Thyroid gland (tissue), 4 donors: ENCODE measurements around the gene SLC7A7. TPM values are rescaled to one million over a fixed set of nuclear protein-coding genes. Genes with fewer than 3 reads are reported as not detected.

Source experiments
- DNase-seq, 2 donors: peaks; one replicate each; pipeline ENCODE4 v3.0.0-alpha.2; 2019
- H3K27ac ChIP-seq, 3 donors: fragments of 200-600 bp; sonication (generic); 1 replicate in 2 of 3; 2 replicates in 1 of 3; pipeline ENCODE4 v1.5.1; 2016 to 2019; ENCODE audit warnings: mild to moderate bottlenecking in 1 of 3, moderate library complexity in 1 of 3
- H3K27me3 ChIP-seq: fragments of 200-600 bp; sonication (generic); one replicate; pipeline ENCODE4 v1.5.1; 2019
- H3K36me3 ChIP-seq, 2 donors: fragments of 200-600 bp; sonication (generic); one replicate each; pipeline ENCODE4 v1.5.1; 2016 to 2019
- H3K4me1 ChIP-seq, 2 donors: fragments of 200-600 bp; sonication (generic); one replicate each; pipeline ENCODE4 v1.5.1; 2017 to 2019
- H3K4me3 ChIP-seq, 3 donors: fragments of 200-600 bp; sonication (generic); replicated peaks in 1 of 3; 1 replicate in 2 of 3; 2 replicates in 1 of 3; pipeline ENCODE4 v1.5.1; 2016; ENCODE audit warnings: mild to moderate bottlenecking in 1 of 3
- H3K9me3 ChIP-seq: fragments of 200-600 bp; sonication (generic); one replicate; pipeline ENCODE4 v1.5.1; 2017
- POLR2A ChIP-seq, 2 donors: fragments of 450-650 bp; IDR thresholded peaks; one replicate each; pipeline ENCODE4 v1.6.1; 2017; ENCODE audit warnings: antibody characterized with exemption in 2 of 2, mild to moderate bottlenecking in 2 of 2, moderate library complexity in 1 of 2
- WGBS, 2 donors: methylation state at CpG; one replicate each; pipeline ENCODE4 v1.1.5; 2017; 5-methylcytosine and 5-hydroxymethylcytosine counted together
- intact Hi-C: fragments of 100-400 bp; cut with DNase I; formaldehyde crosslinking; loops from one replicate; pipeline ENCODE4 v1.15.1; 2023
- total RNA-seq, 4 donors: library from RNA; depleted of rRNA; stranded (reverse); fragments of >200 nt; gene quantifications; one replicate each; pipeline ENCODE4 v1.2.3, GENCODE V29; 2016
- TF ChIP-seq, protein P1 (sequence below), 6 experiments: fragments of 200-600 bp in 3 of 6; fragments of 450-650 bp in 3 of 6; sonication (generic) in 3 of 6; IDR thresholded peaks; one replicate each; pipeline ENCODE4 v1.5.1; 2016 to 2019; ENCODE audit warnings: antibody characterized with exemption in 6 of 6, mild to moderate bottlenecking in 2 of 6, inconsistent platforms in 1 of 6, moderate library complexity in 1 of 6

Gene SLC7A7
- total RNA-seq, 4 donors from 2014 or later, result 8.4 to 15.1 (median 13.7) TPM

- peaks cover 15 to 20% of the 10 kb centered on the region in 2 donors for H3K4me1 ChIP-seq
- intact Hi-C loops, result no loop called here
Measured at GRCh38 chr14:22839159-22839779, 24.0 kb upstream of the SLC7A7 start.

DNA sequence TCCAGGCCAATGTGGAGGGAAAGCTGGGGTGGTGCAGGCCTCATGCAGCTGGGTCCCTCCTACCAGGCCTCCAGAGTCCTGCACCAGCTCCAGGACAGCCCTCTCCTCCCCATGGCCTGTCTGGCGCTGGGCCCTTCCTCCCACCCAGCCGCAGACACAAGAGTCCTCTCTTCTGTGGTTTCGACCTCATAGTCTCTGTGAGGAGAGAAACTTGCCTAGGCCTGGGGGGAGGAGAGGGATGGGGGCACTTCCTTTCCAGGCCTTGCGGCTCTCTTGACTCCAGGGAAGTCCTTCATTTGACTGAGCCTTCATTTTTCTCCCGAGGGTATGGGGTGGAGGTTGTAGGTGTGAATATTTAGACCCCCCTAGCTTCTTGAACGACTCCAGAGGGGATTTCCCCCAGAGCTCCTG is 23.4 kb upstream of the SLC7A7 start:
- no peak for DNase-seq
- WGBS, 2 donors, result 48 to 56% methylated on average over 4 to 6 of the region's 6 CpGs
- TF ChIP-seq, protein P1, sequence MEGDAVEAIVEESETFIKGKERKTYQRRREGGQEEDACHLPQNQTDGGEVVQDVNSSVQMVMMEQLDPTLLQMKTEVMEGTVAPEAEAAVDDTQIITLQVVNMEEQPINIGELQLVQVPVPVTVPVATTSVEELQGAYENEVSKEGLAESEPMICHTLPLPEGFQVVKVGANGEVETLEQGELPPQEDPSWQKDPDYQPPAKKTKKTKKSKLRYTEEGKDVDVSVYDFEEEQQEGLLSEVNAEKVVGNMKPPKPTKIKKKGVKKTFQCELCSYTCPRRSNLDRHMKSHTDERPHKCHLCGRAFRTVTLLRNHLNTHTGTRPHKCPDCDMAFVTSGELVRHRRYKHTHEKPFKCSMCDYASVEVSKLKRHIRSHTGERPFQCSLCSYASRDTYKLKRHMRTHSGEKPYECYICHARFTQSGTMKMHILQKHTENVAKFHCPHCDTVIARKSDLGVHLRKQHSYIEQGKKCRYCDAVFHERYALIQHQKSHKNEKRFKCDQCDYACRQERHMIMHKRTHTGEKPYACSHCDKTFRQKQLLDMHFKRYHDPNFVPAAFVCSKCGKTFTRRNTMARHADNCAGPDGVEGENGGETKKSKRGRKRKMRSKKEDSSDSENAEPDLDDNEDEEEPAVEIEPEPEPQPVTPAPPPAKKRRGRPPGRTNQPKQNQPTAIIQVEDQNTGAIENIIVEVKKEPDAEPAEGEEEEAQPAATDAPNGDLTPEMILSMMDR (IDR thresholded peaks at IDR 0.05), result no peak
- TF ChIP-seq POLR2A (IDR thresholded peaks at IDR 0.05), result no peak
- H3K9me3 ChIP-seq, result no peaks in the 10 kb centered on the region
- H3K27ac ChIP-seq, result peak overlapping the region; percentile 80 to 97 (median 94)
- H3K4me3 ChIP-seq, result peak overlapping the region in 1 of 3 donors; percentile 95
- H3K27me3 ChIP-seq, result no peaks in the 10 kb centered on the region
- H3K4me1 ChIP-seq, result peaks cover 15 to 20% of the 10 kb centered on the region in 2 donors
- peaks cover 30% of the 10 kb centered on the region in 2 donors for H3K36me3 ChIP-seq
- intact Hi-C loops, result no loop called here

More at GRCh38 chr14:22839159-22839779, 24.0 kb upstream of the SLC7A7 start:
- Histone ChIP-seq H3K27me3 (no peaks in the 10 kb centered on the region), H3K9me3 (no peaks in the 10 kb centered on the region), H3K36me3 (peaks cover 26 to 30% of the 10 kb centered on the region in 2 donors), H3K4me3 (peak overlapping the region in 1 of 3 donors; percentile 95), H3K27ac (peak overlapping the region; percentile 9 to 97 (median 94))
- no peak for DNase-seq
- WGBS, 2 donors, result 62 to 71% methylated on average over 6 of the region's 6 CpGs
- TF ChIP-seq POLR2A (IDR thresholded peaks at IDR 0.05), result no peak
- TF ChIP-seq, protein P1 (IDR thresholded peaks at IDR 0.05), result no peak

GRCh38 chr14:22837750-22838538 is 22.7 kb upstream of the SLC7A7 start:
- Histone ChIP-seq H3K9me3 (no peaks in the 10 kb centered on the region), H3K27me3 (no peaks in the 10 kb centered on the region), H3K36me3 (peaks cover 25 to 26% of the 10 kb centered on the region in 2 donors), H3K4me3 (peak overlapping the region in 2 of 3 donors; percentile 71 to 95), H3K4me1 (peaks cover 15 to 20% of the 10 kb centered on the region in 2 donors), H3K27ac (peak overlapping the region; percentile 80 to 97 (median 94))
- no peak for TF ChIP-seq POLR2A (IDR thresholded peaks at IDR 0.05)
- TF ChIP-seq, protein P1 (IDR thresholded peaks at IDR 0.05), result no peak
- intact Hi-C loops, result no loop called here
- DNase-seq, result peak; percentile 30 to 40
- 32 to 39% methylated on average over 17 to 19 of the region's 25 CpGs for WGBS, 2 donors

DNA sequence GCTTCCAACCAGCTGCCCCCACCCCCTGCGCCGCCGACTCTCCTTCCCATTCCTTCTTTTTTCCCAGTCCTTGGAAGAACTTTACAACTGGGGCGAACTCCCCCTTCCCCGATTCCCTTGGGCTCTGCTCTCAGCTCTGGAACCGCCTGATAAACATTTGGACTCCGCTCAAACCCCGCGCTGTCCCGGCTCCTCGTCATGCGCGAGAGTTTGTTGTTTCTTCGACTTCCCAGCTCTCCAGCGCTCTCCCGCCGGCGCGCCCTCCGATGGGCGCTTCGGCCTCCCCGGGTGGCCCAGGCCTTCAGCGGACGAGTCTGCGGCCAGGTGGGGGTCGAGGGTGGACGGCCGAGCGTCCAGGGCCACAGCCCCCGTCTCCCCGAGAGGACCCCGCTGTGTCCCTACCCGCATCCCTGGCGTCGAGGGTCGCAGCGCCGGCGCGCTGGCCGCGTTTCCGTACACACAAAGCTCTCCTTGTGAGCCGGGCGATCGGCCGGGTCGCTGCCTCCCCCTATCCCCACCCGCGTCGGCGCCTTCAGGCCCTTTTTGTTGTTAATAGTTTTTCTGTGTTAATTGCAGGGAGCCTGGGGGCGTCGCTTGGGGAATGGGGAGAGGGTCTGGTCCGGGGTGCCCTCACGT is 22.0 kb upstream of the SLC7A7 start:
- WGBS, 2 donors, result 2% methylated on average over 36 to 42 of the region's 57 CpGs
- TF ChIP-seq, protein P1 (IDR thresholded peaks at IDR 0.05), result no peak
- peak in 1 of 2 donors; percentile 54 for TF ChIP-seq POLR2A (IDR thresholded peaks at IDR 0.05)
- H3K4me1 ChIP-seq, result peaks cover 15 to 20% of the 10 kb centered on the region in 2 donors
- peaks cover 18 to 19% of the 10 kb centered on the region in 2 donors for H3K36me3 ChIP-seq
- intact Hi-C loops, result no loop called here
- no peaks in the 10 kb centered on the region for H3K27me3 ChIP-seq
- peak; percentile 71 to 75 for DNase-seq
- no peaks in the 10 kb centered on the region for H3K9me3 ChIP-seq
- H3K27ac ChIP-seq, result peak overlapping the region; percentile 80 to 97 (median 94)
- H3K4me3 ChIP-seq, result peak overlapping the region; percentile 71 to 95 (median 83)
